GM10266 (cell line): ENCODE results near the gene MAPK4.

Source experiments
- DNase-seq: peaks from one replicate; pipeline ENCODE4 v3.0.0; 2012; ENCODE audit errors: extremely low spot score
- TF ChIP-seq, protein P1 (sequence below): IDR thresholded peaks from 2 replicates; pipeline ENCODE4 v1.5.1; 2012; ENCODE audit warnings: mild to moderate bottlenecking, low read depth; ENCODE audit not compliant: control insufficient read depth, insufficient read depth; ENCODE audit errors: missing control alignments

Gene MAPK4

DNA sequence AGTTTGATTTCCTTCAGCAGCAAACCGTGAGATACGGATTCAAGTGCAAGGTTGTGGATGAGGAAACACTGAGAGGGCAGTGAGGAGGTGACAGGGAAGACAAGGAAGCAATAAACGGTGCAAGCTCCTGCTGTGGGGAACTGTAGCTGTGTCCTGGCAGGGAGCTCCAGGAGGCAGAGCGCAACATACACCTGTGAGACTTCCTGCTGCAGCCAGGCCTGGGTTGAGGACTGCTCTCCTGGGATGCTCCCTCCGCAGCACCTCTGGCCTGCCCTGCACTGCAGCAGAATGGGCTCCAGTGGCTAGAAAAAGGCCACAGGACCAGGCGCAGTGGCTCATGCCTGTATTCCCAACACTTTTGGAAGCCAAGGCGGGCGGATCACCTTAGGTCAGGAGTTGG lies 174.5 kb downstream of the MAPK4 start:
- no peak for DNase-seq
- TF ChIP-seq, protein P1, sequence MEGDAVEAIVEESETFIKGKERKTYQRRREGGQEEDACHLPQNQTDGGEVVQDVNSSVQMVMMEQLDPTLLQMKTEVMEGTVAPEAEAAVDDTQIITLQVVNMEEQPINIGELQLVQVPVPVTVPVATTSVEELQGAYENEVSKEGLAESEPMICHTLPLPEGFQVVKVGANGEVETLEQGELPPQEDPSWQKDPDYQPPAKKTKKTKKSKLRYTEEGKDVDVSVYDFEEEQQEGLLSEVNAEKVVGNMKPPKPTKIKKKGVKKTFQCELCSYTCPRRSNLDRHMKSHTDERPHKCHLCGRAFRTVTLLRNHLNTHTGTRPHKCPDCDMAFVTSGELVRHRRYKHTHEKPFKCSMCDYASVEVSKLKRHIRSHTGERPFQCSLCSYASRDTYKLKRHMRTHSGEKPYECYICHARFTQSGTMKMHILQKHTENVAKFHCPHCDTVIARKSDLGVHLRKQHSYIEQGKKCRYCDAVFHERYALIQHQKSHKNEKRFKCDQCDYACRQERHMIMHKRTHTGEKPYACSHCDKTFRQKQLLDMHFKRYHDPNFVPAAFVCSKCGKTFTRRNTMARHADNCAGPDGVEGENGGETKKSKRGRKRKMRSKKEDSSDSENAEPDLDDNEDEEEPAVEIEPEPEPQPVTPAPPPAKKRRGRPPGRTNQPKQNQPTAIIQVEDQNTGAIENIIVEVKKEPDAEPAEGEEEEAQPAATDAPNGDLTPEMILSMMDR, result no peak

DNA sequence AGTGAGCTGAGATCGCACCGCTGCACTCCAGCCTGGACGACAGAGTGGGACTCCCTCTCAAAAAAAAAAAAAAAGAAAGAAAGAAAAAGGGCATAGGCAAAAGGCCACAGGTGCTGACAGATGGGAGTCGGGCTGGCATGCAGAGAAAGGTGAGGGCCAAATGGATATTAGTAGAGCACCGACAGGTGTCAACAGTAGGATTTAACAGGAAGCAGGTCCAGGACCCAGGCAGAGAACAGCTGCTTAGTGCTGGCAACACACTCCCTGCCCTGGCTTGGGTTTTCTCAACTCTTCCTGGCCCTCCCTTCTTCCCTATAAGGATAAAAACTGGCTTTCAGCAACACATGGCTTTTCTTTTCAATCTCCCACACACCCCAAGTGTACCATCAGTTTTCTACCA lies 175.0 kb downstream of the MAPK4 start:
- TF ChIP-seq, protein P1, result no peak
- DNase-seq, result no peak

DNA sequence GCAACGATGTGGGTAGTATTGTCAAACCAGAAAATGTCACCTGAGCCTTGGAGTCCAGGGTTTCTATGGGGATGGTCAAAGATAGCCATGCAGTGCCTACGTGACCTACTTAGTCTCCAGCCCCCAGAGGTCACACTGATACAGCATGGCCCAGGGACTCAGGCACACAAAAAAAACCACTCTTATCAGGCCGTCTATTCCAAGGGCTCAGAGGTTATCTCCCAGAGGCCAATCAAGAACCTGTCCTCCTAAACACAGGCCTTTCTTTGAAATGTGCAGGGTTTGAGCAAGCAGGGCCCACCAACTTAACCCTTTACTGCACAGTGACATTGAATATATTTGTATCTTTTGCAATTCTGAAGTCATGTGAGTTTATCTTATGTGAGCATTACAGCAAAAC lies 177.2 kb downstream of the MAPK4 start:
- TF ChIP-seq, protein P1, result no peak
- no peak for DNase-seq

DNA sequence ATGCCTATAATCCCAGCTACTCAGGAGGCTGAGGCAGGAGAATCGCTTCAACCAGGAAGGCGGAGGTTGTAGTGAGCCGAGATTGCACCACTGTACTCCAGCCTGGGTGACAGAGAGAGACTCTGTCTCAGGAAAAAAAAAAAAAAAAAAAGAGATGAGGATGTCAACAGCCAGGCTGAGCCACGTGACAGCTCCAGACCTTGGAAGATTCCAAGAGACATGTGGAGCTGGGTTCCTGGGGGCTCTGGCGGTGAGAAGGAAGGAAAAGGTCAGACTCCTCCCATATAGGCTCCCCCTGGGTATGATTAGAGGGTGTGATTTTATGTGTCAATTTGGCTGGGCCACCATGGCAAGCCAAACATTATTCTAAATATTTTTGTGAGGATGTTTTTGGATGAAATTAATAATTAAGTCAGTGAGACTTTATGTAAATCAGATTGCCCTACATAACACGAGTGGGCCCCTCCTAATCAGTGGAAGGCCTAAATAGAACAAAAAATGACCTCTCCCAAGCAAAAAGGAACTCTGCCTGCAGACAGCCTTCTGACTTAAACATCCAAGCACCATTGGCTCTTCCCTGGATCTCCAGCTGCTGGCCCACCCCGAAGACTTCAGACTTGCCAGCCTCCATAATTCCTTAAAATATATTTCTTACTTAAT lies 178.3 kb downstream of the MAPK4 start:
- TF ChIP-seq, protein P1, result no peak
- DNase-seq, result no peak

DNA sequence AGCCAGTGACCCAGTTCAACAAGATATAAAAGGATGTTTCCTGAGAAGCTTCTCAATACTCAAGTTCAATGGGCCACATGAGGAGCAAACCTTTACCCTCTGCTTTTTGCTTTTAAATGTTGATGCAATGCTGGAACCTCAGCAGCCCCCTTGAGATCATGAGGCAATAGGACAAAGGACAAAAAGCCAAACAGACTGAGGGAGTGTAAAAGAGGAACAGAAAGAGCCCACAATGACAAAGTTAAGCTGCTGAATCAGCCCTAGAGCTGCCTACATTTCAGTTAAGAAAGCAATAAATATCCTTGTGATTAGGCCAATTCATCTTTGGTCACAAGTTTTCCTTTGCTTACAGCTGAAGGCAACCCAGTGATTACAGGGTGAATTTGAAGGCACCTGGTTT lies 183.1 kb downstream of the MAPK4 start:
- TF ChIP-seq, protein P1, result no peak
- no peak for DNase-seq

DNA sequence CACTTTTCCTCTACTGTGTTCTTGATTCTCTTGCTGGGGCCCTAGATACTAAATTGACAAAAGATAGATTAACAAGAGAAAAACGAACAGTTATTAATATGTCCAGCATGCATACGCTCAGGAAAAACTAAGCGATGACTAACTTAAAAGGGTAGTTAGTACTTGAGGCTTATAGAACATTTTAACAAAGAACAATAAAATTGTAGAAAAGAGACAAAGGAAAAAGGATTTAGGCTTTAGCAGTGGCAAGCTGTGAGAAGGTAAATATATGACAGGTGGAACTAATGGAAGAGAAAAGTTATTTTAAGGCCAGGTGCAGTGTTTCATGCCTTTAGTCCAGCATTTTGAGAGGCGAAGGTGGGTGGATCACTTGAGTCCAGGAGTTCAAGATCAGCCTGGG lies 184.4 kb downstream of the MAPK4 start:
- TF ChIP-seq, protein P1, result no peak
- DNase-seq, result no peak

DNA sequence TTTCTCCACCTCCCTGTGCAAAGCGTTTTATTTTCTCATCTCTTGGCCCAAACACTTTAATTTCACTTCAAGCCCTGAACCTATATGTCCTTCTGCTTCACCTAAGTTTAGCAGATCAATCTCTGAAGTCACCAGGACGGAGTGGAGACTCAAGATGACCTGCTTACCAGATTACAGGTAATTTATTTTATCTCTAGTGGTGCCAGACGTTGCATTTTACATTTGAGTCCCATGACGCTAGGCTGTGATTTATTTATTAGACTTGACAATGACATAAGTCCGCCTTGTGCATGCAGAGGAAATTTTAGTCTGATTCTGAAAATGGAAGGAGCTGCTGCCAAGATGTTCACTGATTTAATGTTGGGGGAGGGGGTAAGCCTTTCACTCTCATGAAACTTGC lies 186.1 kb downstream of the MAPK4 start:
- TF ChIP-seq, protein P1, result no peak
- no peak for DNase-seq
